A549 (cell line): Measurements from ENCODE around the gene NUDCD3. TPM values are rescaled to one million over a fixed set of nuclear protein-coding genes. Genes with fewer than 3 reads are reported as not detected.

ENCODE experiments used
- ATAC-seq, 2 experiments: fragments of 200-7000 bp in 1 of 2; fragments of >200 bp in 1 of 2; cut with Nextera tagmentation in 1 of 2; cut with Tn5 transposase in 1 of 2; 3 replicates each; pipeline versions ENCODE4 v1.8.0 to v1.9.1; 2018 to 2020; ENCODE audit warnings: mild to moderate bottlenecking in 1 of 2, moderate library complexity in 1 of 2
- CTCF ChIA-PET: fragments of 300-600 bp; sonication (Branson Sonifier 250); formaldehyde crosslinking; extraction: SDS; loops from one replicate; lab custom pipeline; 2021; ENCODE audit warnings: antibody characterized with exemption, inconsistent platforms; lab: Yijun Ruan, JAX
- POLR2A ChIA-PET: fragments of 350-600 bp; formaldehyde crosslinking; extraction: SDS; loops from one replicate; lab custom pipeline; 2021; ENCODE audit warnings: antibody characterized with exemption, inconsistent platforms; lab: Yijun Ruan, JAX
- DNase-seq, 2 experiments: peaks; one replicate each; pipeline versions ENCODE4 v3.0.0 to v3.0.0-alpha.2; 2011 to 2016; ENCODE audit warnings: low read depth in 1 of 2, low spot score in 1 of 2
- FAIRE-seq: peaks from 2 replicates; lab custom pipeline; 2011; peaks lifted over from hg19 to GRCh38; lab: Jason Lieb, UNC
- H3K27ac ChIP-seq, 2 experiments: fragments of >200 bp; sonication (Bioruptor Twin); formaldehyde crosslinking; 3 replicates each; pipeline ENCODE4 v1.5.1; 2016 to 2017
- H3K4me1 ChIP-seq: fragments of >200 bp; sonication (Bioruptor Twin); formaldehyde crosslinking; 3 replicates; pipeline ENCODE4 v1.6.1; 2016
- H3K4me2 ChIP-seq: fragments of >200 bp; sonication (Bioruptor Twin); formaldehyde crosslinking; 3 replicates; pipeline ENCODE4 v1.6.1; 2016
- H3K4me3 ChIP-seq: fragments of >200 bp; sonication (Bioruptor Twin); formaldehyde crosslinking; 3 replicates; pipeline ENCODE4 v1.5.1; 2016
- H3K9me3 ChIP-seq: fragments of >200 bp; sonication (Bioruptor Twin); formaldehyde crosslinking; 3 replicates; pipeline ENCODE4 v1.6.1; 2016
- CEBPB ChIP-seq, 2 experiments: fragments of >200 bp in 1 of 2; sonication (Bioruptor Twin) in 1 of 2; formaldehyde crosslinking in 1 of 2; IDR thresholded peaks; 2 replicates each; pipeline ENCODE4 v1.6.1; 2012 to 2016
- CTCF ChIP-seq: fragments of >200 bp; sonication (Bioruptor Twin); formaldehyde crosslinking; IDR thresholded peaks from 3 replicates; pipeline ENCODE4 v1.5.1; 2016
- EP300 ChIP-seq, 2 experiments: fragments of >200 bp; sonication (Bioruptor Twin); formaldehyde crosslinking; IDR thresholded peaks; 2 replicates in 1 of 2; 3 replicates in 1 of 2; pipeline ENCODE4 v1.6.1; 2016 to 2017
- ESRRA ChIP-seq: fragments of 150-350 bp; IDR thresholded peaks from 2 replicates; pipeline ENCODE4 v1.6.1; 2014; ENCODE audit warnings: mild to moderate bottlenecking, low read length, borderline replicate concordance
- FOSB ChIP-seq: fragments of 250-450 bp; sonication (Bioruptor Pico); IDR thresholded peaks from 2 replicates; pipeline ENCODE4 v1.5.0; 2020; ENCODE audit warnings: mild to moderate bottlenecking, moderate library complexity
- FOSL2 ChIP-seq, 2 experiments: fragments of 450-650 bp in 1 of 2; fragments of >200 bp in 1 of 2; sonication (Bioruptor Twin) in 1 of 2; formaldehyde crosslinking; IDR thresholded peaks; 2 replicates each; pipeline versions ENCODE4 v1.5.0 to v1.6.1; 2016 to 2020; ENCODE audit warnings: mild to moderate bottlenecking in 1 of 2, moderate library complexity in 1 of 2
- FOXS1 ChIP-seq: fragments of 250-450 bp; sonication (Bioruptor Pico); IDR thresholded peaks from 2 replicates; pipeline ENCODE4 v1.5.0; 2020; ENCODE audit warnings: mild to moderate bottlenecking, moderate library complexity
- GATA3 ChIP-seq: IDR thresholded peaks from 2 replicates; pipeline ENCODE4 v1.6.1; 2012; ENCODE audit warnings: borderline replicate concordance
- HOXA7 ChIP-seq: fragments of 250-450 bp; sonication (Bioruptor Pico); IDR thresholded peaks from 2 replicates; pipeline ENCODE4 v1.5.0; 2020; ENCODE audit warnings: mild to moderate bottlenecking, moderate library complexity
- HOXB5 ChIP-seq: fragments of 250-450 bp; sonication (Bioruptor Pico); IDR thresholded peaks from 2 replicates; pipeline ENCODE4 v1.5.0; 2020; ENCODE audit warnings: mild to moderate bottlenecking, moderate library complexity
- KDM1A ChIP-seq: fragments of 200-600 bp; sonication (generic); IDR thresholded peaks from 2 replicates; pipeline ENCODE4 v1.6.1; 2016; ENCODE audit warnings: low read depth, mild to moderate bottlenecking
- KDM5A ChIP-seq: fragments of 200-600 bp; sonication (generic); IDR thresholded peaks from 2 replicates; pipeline ENCODE4 v1.6.1; 2016; ENCODE audit warnings: antibody characterized with exemption, mild to moderate bottlenecking
- MAX ChIP-seq: IDR thresholded peaks from 2 replicates; pipeline ENCODE4 v1.6.1; 2012
- NFE2L2 ChIP-seq: fragments of 150-350 bp; conservative IDR thresholded peaks from 2 replicates; pipeline ENCODE4 v1.6.1; 2014; ENCODE audit warnings: low read length
- NPAS2 ChIP-seq: fragments of 250-450 bp; sonication (Bioruptor Pico); IDR thresholded peaks from 2 replicates; pipeline ENCODE4 v1.8.0; 2022; ENCODE audit warnings: mild to moderate bottlenecking, moderate library complexity, borderline replicate concordance
- PHF8 ChIP-seq: fragments of 200-600 bp; sonication (generic); IDR thresholded peaks from 2 replicates; pipeline ENCODE4 v1.6.1; 2016; ENCODE audit warnings: low read depth, mild to moderate bottlenecking, antibody characterized with exemption, moderate library complexity, borderline replicate concordance
- POLR2A ChIP-seq: IDR thresholded peaks from 2 replicates; pipeline ENCODE4 v1.6.1; 2012; ENCODE audit warnings: mild to moderate bottlenecking, low read length
- RARB ChIP-seq: fragments of 250-450 bp; sonication (Bioruptor Pico); IDR thresholded peaks from 2 replicates; pipeline ENCODE4 v1.8.0; 2021; ENCODE audit warnings: mild to moderate bottlenecking, moderate library complexity
- SMC3 ChIP-seq: fragments of >200 bp; sonication (Bioruptor Twin); formaldehyde crosslinking; IDR thresholded peaks from 3 replicates; pipeline ENCODE4 v1.6.1; 2018; ENCODE audit warnings: inconsistent platforms
- TFCP2L1 ChIP-seq: fragments of 250-450 bp; sonication (Bioruptor Pico); IDR thresholded peaks from 2 replicates; pipeline ENCODE4 v1.5.0; 2021; ENCODE audit warnings: mild to moderate bottlenecking
- ZC3H11A ChIP-seq: fragments of 450-650 bp; IDR thresholded peaks from 2 replicates; pipeline ENCODE4 v1.6.1; 2014; ENCODE audit warnings: antibody characterized with exemption, mild to moderate bottlenecking
- ZNF302 ChIP-seq: fragments of 250-450 bp; sonication (Bioruptor Pico); IDR thresholded peaks from 2 replicates; pipeline ENCODE4 v1.9.0; 2021; ENCODE audit warnings: inconsistent platforms, mild to moderate bottlenecking, moderate library complexity
- ZSCAN20 ChIP-seq: fragments of 250-450 bp; sonication (Bioruptor Pico); IDR thresholded peaks from 2 replicates; pipeline ENCODE4 v1.8.0; 2022; ENCODE audit warnings: mild to moderate bottlenecking, moderate library complexity
- WGBS: methylation state at CpG from one replicate; pipeline ENCODE4 v1.1.6; 2017; ENCODE audit errors: missing lambda C conversion rate; 5-methylcytosine and 5-hydroxymethylcytosine counted together
- polyA plus RNA-seq, 4 experiments: library from polyadenylated mRNA; depleted of rRNA in 3 of 4; stranded (reverse); fragments of >200 nt; fragmentation: RNase III in 1 of 4; extraction: RNeasy Plus Mini Kit Qiagen cat#74134 plus additional on column Dnase treatment in 1 of 4; gene quantifications; 2 replicates in 3 of 4; 3 replicates in 1 of 4; pipeline ENCODE4 v1.2.3, GENCODE V29; 2011 to 2017
- TF ChIP-seq, protein P1 (sequence below): fragments of >200 bp; sonication (Bioruptor Twin); formaldehyde crosslinking; IDR thresholded peaks from 3 replicates; pipeline ENCODE4 v1.6.1; 2016
- TF ChIP-seq, protein P2 (sequence below): fragments of 250-450 bp; sonication (Bioruptor Pico); IDR thresholded peaks from 2 replicates; pipeline ENCODE4 v1.5.0; 2021; ENCODE audit warnings: mild to moderate bottlenecking, moderate library complexity, borderline replicate concordance

Gene NUDCD3
- polyA plus RNA-seq, 2 of the 4 experiments (the other 2 are of a cell fraction): 44.3 to 66.3 TPM

DNA sequence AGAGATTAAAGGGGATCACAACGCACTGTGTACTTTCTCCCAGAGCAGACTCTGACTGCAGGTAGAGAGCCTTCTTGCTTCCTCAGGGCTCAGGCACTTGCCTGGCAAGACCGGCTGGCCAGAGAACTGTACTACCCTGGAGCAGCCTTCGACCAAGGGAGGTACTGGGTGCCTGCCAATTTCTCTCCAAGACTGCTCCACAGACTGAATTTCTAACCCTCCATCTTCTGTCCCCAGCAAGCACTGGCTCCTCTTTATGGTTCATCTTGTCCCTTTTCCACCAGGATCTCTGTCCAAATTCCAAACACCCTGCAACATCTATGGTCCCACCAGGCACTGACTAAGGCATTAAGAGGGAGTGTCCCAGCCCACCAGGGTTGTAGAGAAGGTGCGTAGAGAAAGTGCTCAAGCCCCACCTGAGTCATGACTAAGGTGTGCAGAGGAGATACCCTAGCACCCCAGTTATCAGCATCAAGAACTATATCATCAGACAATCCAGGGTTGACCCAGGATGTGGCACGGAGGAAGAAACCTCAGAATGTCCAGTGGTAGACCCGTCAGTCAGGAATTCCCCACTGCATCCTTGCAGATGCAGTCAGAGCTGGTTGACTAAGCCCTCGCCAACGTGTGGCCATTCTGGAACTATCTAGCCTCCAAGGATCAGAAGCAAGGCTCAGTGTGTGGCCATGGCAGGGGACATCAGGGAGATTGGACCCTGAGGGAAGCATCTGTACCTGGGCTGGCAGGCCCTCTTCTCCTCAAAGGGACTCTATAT lies 104.1 kb downstream of the NUDCD3 start:
- no peak for TF ChIP-seq SMC3
- no peak for TF ChIP-seq ESRRA
- TF ChIP-seq ZSCAN20 (CRISPR knock-in tag): no peak
- TF ChIP-seq FOSL2 (IDR thresholded peaks at IDR 0.05): no peak
- no peak for TF ChIP-seq FOSL2 (CRISPR knock-in tag; IDR thresholded peaks at IDR 0.05)
- no peak for TF ChIP-seq HOXB5 (CRISPR knock-in tag)
- TF ChIP-seq PHF8: no peak
- TF ChIP-seq, protein P1, sequence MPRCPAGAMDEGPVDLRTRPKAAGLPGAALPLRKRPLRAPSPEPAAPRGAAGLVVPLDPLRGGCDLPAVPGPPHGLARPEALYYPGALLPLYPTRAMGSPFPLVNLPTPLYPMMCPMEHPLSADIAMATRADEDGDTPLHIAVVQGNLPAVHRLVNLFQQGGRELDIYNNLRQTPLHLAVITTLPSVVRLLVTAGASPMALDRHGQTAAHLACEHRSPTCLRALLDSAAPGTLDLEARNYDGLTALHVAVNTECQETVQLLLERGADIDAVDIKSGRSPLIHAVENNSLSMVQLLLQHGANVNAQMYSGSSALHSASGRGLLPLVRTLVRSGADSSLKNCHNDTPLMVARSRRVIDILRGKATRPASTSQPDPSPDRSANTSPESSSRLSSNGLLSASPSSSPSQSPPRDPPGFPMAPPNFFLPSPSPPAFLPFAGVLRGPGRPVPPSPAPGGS: no peak
- no peak for TF ChIP-seq MAX
- no peak for TF ChIP-seq RARB (CRISPR knock-in tag)
- no peak for TF ChIP-seq CEBPB (IDR thresholded peaks at IDR 0.05)
- TF ChIP-seq FOSB: no peak
- no peak for TF ChIP-seq NFE2L2
- TF ChIP-seq CTCF: no peak
- no peak for TF ChIP-seq KDM1A
- no peak for TF ChIP-seq EP300 (IDR thresholded peaks at IDR 0.05)
- no peak for TF ChIP-seq GATA3
- TF ChIP-seq, protein P2, sequence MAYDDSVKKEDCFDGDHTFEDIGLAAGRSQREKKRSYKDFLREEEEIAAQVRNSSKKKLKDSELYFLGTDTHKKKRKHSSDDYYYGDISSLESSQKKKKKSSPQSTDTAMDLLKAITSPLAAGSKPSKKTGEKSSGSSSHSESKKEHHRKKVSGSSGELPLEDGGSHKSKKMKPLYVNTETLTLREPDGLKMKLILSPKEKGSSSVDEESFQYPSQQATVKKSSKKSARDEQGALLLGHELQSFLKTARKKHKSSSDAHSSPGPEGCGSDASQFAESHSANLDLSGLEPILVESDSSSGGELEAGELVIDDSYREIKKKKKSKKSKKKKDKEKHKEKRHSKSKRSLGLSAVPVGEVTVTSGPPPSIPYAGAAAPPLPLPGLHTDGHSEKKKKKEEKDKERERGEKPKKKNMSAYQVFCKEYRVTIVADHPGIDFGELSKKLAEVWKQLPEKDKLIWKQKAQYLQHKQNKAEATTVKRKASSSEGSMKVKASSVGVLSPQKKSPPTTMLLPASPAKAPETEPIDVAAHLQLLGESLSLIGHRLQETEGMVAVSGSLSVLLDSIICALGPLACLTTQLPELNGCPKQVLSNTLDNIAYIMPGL (CRISPR knock-in tag): no peak
- TF ChIP-seq FOXS1 (CRISPR knock-in tag): no peak
- no peaks in the 10 kb centered on the region for H3K9me3 ChIP-seq
- POLR2A ChIA-PET: no interaction called here
- 92% methylated on average over 8 of the region's 8 CpGs for WGBS
- CTCF ChIA-PET: interaction anchor here (0.6 kb wide), 2 partner anchors 91 to 320 kb away, joined by 3 read pairs; no protein-coding TSS in a partner anchor
- no peak overlapping the region for H3K4me3 ChIP-seq
- H3K4me1 ChIP-seq: no peaks in the 10 kb centered on the region
- H3K27ac ChIP-seq: no peak overlapping the region
- ATAC-seq (no peak), DNase-seq (no peak), FAIRE-seq (no peak)
- H3K4me2 ChIP-seq: no peak overlapping the region

DNA sequence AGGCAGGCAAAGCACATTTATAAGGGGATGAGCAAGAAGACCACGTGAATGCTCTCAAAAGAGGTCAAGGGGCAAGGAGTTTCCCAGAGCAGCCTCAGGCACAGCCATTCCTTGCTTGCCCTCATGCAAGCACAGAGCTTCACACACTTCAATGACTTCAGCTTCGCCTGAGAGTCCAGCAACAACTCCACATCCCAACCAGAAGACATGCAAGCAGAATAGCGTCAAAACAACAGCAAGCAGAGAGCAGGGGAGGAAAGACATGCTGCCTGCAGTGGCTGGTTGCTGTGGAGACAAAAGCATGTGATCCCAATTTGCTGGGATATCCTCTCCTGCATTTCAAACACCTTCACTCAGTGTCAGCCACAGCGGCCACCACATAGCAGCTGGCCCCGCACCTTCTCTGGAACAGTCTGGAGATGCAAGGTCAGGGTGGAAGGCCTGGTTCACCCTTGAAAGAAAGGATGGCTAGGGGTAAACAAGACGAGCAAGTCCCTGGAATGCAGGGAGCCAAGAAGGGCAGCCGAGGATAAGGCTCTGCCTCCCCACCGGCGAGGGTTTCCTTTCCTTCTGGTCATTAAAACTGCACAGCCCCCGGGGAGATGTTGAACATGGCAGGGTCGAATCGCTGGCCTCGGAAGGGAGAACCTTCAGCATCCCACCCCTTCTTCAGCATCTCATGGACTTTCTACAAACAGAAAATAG lies 104.9 kb downstream of the NUDCD3 start:
- FAIRE-seq: no peak
- CTCF ChIA-PET: no interaction called here
- POLR2A ChIA-PET: no interaction called here

More for the DNA sequence above, 104.9 kb downstream of the NUDCD3 start:
- TF ChIP-seq CEBPB (IDR thresholded peaks at IDR 0.05) (no peak), ZC3H11A (no peak), HOXA7 (no peak), POLR2A (no peak), ZNF302 (no peak), FOXS1 (CRISPR knock-in tag) (no peak), NPAS2 (CRISPR knock-in tag) (no peak), KDM5A (no peak), TFCP2L1 (CRISPR knock-in tag) (no peak)
- H3K4me3 ChIP-seq: no peak overlapping the region
- DNase-seq (no peak), ATAC-seq (no peak)
- 95% methylated on average over 13 of the region's 13 CpGs for WGBS
- no peak overlapping the region for H3K4me2 ChIP-seq
- no peaks in the 10 kb centered on the region for H3K9me3 ChIP-seq
- H3K4me1 ChIP-seq: no peaks in the 10 kb centered on the region
- H3K27ac ChIP-seq: no peak overlapping the region
